Tibial artery (tissue), 4 donors: ENCODE measurements around the gene PTPN23.

Experiments used
- DNase-seq, 2 donors: peaks; one replicate each; pipeline ENCODE4 v3.0.0-alpha.2; 2019
- H3K27ac ChIP-seq, 2 donors: fragments of 200-600 bp; sonication (generic) in 1 of 2; 1 replicate in 1 of 2; 2 replicates in 1 of 2; pipeline ENCODE4 v1.5.1; 2018 to 2019; ENCODE audit warnings: mild to moderate bottlenecking in 1 of 2
- H3K27me3 ChIP-seq, 2 donors: fragments of 200-600 bp; sonication (generic) in 1 of 2; one replicate each; pipeline versions ENCODE4 v1.5.1 to v1.6.0; 2016 to 2019
- H3K36me3 ChIP-seq, 3 donors: fragments of 200-600 bp; sonication (generic) in 2 of 3; one replicate each; pipeline ENCODE4 v1.5.1; 2016 to 2019; ENCODE audit warnings: mild to moderate bottlenecking in 2 of 3
- H3K4me1 ChIP-seq, 4 donors: fragments of 200-600 bp; sonication (generic) in 2 of 4; 1 replicate in 3 of 4; 2 replicates in 1 of 4; pipeline ENCODE4 v1.5.1; 2016 to 2019
- H3K4me3 ChIP-seq, 2 donors: fragments of 200-600 bp; sonication (generic) in 1 of 2; 1 replicate in 1 of 2; 2 replicates in 1 of 2; pipeline ENCODE4 v1.5.1; 2018 to 2019; ENCODE audit warnings: mild to moderate bottlenecking in 2 of 2
- H3K9me3 ChIP-seq, 3 donors: fragments of 200-600 bp; sonication (generic) in 1 of 3; one replicate each; pipeline ENCODE4 v1.5.1; 2016 to 2019
- intact Hi-C: fragments of 100-400 bp; cut with DNase I; formaldehyde crosslinking; loops from one replicate; pipeline ENCODE4 v1.15.0; 2023; ENCODE audit warnings: low total_unique reads
- TF ChIP-seq, protein P1 (sequence below), 2 experiments: fragments of 200-600 bp in 1 of 2; fragments of 450-650 bp in 1 of 2; IDR thresholded peaks; one replicate each; pipeline ENCODE4 v1.5.1; 2017 to 2019; ENCODE audit warnings: antibody characterized with exemption in 2 of 2, mild to moderate bottlenecking in 1 of 2, moderate library complexity in 1 of 2

The PTPN23 gene

DNA sequence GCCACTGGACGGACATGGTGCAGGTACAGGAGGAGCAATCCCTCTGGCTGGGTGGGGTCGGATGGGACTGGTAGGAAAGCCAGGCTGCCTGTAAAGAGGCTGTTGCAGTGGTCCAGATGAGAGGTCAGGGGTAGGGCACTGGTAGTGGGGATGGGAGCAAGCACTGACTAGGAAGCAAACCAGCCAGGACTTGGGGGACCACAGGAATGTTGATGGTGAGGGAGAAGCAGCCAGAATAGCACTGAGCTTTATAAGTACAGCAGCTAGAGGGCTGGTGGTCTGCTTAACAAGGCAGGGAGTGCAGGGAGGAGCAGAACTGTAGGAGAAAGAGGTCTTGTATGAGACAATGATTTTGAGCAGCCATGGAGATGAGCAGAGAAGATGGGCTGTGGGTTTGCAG, 38.7 kb upstream of the PTPN23 start:
- intact Hi-C loops: no loop called here
- TF ChIP-seq, protein P1, sequence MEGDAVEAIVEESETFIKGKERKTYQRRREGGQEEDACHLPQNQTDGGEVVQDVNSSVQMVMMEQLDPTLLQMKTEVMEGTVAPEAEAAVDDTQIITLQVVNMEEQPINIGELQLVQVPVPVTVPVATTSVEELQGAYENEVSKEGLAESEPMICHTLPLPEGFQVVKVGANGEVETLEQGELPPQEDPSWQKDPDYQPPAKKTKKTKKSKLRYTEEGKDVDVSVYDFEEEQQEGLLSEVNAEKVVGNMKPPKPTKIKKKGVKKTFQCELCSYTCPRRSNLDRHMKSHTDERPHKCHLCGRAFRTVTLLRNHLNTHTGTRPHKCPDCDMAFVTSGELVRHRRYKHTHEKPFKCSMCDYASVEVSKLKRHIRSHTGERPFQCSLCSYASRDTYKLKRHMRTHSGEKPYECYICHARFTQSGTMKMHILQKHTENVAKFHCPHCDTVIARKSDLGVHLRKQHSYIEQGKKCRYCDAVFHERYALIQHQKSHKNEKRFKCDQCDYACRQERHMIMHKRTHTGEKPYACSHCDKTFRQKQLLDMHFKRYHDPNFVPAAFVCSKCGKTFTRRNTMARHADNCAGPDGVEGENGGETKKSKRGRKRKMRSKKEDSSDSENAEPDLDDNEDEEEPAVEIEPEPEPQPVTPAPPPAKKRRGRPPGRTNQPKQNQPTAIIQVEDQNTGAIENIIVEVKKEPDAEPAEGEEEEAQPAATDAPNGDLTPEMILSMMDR (IDR thresholded peaks at IDR 0.05): no peak
- Histone ChIP-seq H3K27me3 (no peaks in the 10 kb centered on the region), H3K9me3 (no peaks in the 10 kb centered on the region), H3K4me1 (no peaks in the 10 kb centered on the region), H3K36me3 (peaks cover 52 to 85% (median 74%) of the 10 kb centered on the region in 3 donors), H3K27ac (no peak overlapping the region), H3K4me3 (no peak overlapping the region)
- DNase-seq: no peak

DNA sequence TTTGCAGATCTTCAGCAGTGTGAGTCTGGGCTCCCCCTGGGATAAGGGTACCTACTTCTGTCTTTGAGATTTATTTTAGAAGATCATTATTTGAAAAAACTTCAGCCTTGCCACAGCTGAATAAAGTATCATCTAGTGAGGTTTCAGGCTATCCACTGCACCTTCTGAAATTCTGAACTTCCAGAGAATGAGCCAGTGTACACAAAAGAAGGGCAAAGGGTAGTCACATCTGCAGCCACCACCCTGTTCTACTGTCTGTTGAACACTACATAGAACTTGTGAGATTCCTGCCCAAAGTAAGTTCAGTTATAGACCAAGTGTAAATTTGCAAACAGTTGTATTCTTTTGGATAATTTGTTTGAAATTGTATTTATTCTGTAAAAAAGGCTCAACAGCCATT, 38.0 kb upstream of the PTPN23 start:
- intact Hi-C loops: no loop called here
- no peak for DNase-seq
- peaks cover 45 to 78% (median 67%) of the 10 kb centered on the region in 3 donors for H3K36me3 ChIP-seq
- H3K9me3 ChIP-seq: no peaks in the 10 kb centered on the region
- no peaks in the 10 kb centered on the region for H3K27me3 ChIP-seq
- H3K27ac ChIP-seq: no peak overlapping the region
- H3K4me3 ChIP-seq: no peak overlapping the region
- H3K4me1 ChIP-seq: no peaks in the 10 kb centered on the region
- TF ChIP-seq, protein P1 (IDR thresholded peaks at IDR 0.05): no peak

DNA sequence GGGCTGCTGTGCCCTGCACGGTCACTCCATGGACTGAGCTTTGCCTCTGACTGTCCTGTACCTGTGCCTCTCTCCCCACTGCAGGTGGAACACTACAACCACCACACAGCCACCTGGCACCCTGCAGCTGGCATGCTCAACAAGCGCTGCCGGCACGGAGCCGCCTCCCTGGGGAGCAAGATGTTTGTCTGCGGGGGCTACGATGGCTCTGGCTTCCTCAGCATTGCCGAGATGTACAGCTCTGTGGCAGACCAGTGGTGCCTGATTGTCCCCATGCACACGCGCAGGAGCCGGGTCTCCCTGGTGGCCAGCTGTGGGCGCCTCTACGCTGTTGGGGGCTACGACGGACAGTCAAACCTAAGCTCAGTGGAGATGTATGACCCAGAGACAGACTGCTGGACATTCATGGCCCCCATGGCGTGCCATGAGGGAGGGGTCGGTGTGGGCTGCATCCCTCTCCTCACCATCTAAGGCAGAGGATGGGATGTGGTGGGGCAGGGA, 37.3 kb upstream of the PTPN23 start:
- TF ChIP-seq, protein P1 (IDR thresholded peaks at IDR 0.05): no peak
- Histone ChIP-seq H3K27me3 (no peaks in the 10 kb centered on the region), H3K4me1 (no peaks in the 10 kb centered on the region), H3K4me3 (no peak overlapping the region), H3K27ac (no peak overlapping the region), H3K36me3 (peaks cover 40 to 71% (median 63%) of the 10 kb centered on the region in 3 donors), H3K9me3 (no peaks in the 10 kb centered on the region)
- DNase-seq: no peak
- intact Hi-C loops: no loop called here

DNA sequence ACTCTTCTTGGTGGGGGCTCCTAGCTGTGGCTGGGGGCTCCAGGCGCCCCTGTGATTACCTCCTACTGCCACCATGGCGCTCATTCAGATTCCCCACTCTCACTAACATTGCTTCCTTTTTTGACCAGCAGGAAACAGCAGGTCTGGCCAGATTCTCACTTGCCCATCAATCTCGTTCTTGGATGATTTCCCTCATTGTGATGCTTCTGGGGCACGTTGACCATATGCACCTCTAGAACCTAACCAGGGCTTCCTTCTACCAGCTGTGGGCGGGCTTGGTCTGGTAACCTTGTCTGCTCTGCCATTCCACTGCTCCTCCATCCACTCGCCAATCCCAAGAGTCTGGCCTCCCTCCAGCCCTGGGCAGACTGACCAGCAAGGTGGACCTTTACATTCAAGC, 35.9 kb upstream of the PTPN23 start:
- Histone ChIP-seq H3K27ac (no peak overlapping the region), H3K27me3 (no peaks in the 10 kb centered on the region), H3K4me1 (no peaks in the 10 kb centered on the region), H3K4me3 (no peak overlapping the region), H3K36me3 (peaks cover 26 to 57% (median 48%) of the 10 kb centered on the region in 3 donors), H3K9me3 (no peaks in the 10 kb centered on the region)
- TF ChIP-seq, protein P1 (IDR thresholded peaks at IDR 0.05): no peak
- intact Hi-C loops: no loop called here
- no peak for DNase-seq

DNA sequence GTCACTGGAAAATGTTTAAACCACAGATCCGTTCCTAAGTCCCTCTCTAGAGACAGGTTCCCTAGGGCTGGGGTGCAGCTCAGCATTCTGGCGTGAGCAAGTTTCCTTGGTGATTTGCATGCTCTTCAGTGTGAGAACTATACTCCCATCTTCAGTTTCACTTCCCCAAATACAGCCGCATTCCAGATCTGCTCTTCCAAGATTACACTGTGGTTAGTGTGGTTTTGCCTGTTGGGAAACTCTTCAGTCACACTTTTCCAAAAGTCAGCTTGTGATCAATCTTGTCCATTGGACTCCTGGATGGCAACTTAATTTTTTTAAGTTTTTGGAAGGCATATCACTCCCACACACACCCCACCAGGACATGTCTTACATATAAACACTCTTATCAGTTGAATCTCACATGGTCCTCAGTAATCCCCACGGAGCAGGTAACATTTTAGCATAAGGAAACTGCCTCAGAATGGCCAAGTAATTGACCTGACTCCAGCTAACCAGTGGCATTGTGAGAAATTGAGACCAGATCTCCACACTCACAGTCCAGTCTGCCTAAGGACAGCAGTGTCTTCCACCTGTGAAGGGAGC, 33.5 kb upstream of the PTPN23 start:
- DNase-seq: no peak
- no peak overlapping the region for H3K27ac ChIP-seq
- H3K27me3 ChIP-seq: no peaks in the 10 kb centered on the region
- no peak overlapping the region for H3K4me3 ChIP-seq
- H3K4me1 ChIP-seq: no peaks in the 10 kb centered on the region
- intact Hi-C loops: no loop called here
- H3K9me3 ChIP-seq: no peaks in the 10 kb centered on the region
- TF ChIP-seq, protein P1 (IDR thresholded peaks at IDR 0.05): no peak
- peaks cover 24 to 34% (median 30%) of the 10 kb centered on the region in 3 donors for H3K36me3 ChIP-seq
